Stimulated activated naive CD8-positive, alpha-beta T cell treated with anti-CD3 and anti-CD28 coated beads, Interleukin-15, Interleukin-2, amounts not matched to agents 100 U/mL and 50 U/mL, for 24 hours (primary cell): ENCODE measurements around the gene SPSB1.

Experiments
- ATAC-seq: fragments of 150-1000 bp; cut with Tn5 transposase; one replicate; pipeline ENCODE4 v1.10.0; 2021
- DNase-seq: peaks from one replicate; pipeline ENCODE4 v3.0.0; 2021

The SPSB1 gene

DNA sequence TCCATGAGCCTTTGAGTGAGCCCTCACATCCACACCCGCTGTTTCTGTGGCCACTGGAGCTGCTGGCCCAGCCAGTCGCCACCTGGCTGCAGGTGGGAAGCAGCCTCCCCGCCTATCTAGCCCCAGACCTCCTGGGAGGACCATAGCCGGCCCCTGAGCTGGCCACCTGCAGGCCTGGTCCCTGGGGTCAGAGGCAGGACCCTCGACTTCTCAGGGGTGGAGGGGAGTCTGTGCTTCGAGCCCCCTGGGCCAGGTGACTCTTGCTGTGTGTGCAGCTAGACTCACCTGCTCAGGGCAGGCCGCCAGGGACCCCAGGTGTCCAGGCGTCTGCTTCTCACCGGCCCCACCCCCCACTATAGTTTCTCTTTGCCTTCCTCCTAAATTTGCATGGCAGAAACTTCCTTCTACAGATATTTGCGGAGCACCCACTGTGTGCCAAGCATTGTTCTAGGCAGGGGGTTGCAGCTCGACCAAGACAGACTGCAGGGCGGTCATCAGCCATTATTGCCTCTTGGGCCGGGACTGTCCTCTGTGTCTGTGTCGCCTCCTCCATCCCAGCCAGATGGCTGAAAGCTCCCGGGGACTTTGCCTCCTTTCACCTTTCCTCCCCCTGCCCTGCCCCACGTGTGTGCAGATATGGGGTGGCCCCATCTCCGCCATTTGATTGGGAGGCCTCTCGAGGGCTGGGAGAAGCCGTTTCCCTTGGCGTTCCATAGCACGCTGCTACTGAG is 27.3 kb downstream of the SPSB1 start:
- no peak for DNase-seq
- ATAC-seq: no peak

DNA sequence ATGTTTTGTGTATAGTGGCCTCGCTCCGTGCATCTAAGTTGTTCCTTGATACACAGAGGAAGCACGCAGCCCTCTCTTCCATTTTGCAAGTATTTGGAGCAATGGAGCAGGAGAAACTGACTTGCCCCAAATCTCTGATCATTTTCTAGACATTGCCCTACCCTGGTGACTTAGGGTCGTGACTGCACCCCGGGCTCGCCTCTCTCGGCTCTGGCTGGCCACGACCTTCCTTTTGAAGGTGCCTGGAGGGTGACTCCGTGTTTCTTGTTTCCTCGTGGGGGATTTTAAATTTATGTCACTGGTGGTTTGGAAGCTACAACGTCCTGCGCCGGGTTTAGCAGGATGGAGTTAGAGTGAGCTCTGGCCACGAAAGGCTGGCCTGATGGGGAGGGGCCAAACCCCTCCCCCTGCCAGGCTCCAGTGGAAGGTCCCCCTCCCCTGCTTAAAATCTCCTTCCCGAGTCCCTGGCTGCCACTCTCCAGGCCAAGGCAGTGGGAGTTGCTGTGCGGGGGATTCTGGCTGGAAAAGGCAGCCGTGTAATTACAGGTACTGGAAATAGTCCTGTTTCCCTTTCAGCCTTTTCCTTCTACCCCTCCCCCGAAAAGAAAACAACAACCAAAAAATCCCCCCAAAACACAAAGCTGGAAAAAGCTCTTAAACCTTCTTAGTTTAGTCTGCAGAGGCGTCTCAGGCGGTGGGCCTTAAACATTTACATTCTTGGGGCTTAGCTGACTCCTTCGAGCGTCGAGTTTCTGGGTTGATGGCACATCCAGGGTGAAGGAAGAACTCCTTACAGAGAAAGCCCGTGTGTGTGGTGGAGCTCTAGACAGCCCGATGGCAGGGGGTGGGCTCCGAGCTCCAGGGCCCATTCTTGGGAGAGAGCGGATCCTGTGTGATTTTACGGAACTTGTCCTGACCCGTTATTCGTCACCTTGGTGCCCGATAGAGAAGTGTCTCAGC is 28.1 kb downstream of the SPSB1 start:
- ATAC-seq (no peak), DNase-seq (no peak)

DNA sequence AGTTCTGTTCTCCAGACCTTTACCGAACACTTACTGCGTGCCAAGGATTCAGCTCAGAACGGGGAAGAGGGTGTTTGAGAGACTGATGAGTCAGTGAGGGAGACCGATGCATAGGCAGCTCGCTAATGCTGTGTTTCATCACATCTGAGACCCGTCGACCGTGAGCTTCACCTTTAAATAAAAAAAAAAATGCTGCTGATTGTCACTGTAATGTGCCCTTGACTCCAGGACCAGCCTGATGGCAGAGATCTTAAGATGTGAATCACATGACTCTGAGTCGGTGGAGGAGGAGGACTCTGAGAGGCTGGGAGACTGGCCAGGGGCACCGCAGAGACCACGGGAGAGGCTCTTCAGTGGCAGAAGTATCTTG is 28.8 kb downstream of the SPSB1 start:
- no peak for DNase-seq
- ATAC-seq: no peak

DNA sequence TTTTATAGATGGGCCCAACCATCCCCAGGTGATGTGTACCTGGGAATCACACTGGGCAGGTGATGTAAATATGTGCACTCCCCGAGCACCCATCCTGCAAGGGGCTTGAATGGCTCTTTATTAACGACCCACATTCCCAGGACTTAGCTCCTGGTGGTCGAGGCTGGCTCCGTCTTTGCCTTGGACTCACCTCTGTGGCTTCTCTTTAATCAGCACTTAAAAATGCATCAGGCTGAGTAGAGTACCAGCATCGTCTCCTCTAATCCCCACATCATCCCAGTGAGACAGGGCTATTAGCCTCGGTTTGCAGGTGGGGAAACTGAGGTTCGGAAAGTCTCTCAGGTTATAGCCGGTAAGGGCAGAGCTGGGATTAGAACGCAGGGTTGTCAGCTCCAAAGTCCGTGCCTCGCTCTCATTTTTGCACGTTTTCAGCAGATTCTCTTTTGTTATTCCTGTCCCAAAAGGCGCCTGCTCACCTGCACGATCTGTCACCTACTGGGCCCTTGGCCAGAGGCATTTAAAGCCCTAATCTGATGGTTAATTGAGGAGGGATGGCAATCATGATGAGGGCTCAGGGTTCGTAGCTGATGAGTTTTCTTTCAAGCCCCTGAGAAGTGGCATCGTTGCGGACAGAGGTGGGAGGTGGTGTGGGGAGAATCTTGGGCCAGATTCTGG is 29.4 kb downstream of the SPSB1 start:
- no peak for ATAC-seq

DNA sequence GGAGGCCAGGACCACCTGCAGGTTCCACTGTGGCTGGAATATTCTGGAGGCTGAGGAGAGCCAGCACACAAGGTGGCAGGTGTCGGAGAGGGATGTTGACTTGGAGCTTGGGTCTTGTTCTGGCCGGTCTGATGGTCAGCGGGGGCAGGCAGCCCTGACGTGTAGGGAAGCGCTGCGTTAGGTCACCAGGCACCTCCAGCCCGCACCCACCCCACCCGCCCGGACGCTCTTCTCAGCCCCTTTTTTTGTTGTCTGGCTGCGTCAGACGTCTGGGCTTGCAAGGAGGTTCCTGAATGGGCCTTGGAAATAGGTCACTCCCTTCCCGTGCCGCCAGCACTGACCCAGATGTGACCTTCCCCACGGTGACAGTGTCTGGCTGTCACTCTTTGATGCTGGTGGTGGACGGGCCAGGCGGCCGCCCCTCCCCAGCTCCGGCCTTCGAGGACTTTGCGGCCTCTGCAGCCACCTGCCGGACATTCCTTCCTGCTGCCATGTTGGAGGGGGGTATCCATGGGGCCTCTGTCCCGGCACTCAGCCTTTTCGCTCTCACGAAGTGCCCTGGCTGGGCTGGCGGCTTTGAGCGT is 30.1 kb downstream of the SPSB1 start:
- DNase-seq: no peak
- no peak for ATAC-seq

More for the DNA sequence above, 29.4 kb downstream of the SPSB1 start:
- no peak for DNase-seq

DNA sequence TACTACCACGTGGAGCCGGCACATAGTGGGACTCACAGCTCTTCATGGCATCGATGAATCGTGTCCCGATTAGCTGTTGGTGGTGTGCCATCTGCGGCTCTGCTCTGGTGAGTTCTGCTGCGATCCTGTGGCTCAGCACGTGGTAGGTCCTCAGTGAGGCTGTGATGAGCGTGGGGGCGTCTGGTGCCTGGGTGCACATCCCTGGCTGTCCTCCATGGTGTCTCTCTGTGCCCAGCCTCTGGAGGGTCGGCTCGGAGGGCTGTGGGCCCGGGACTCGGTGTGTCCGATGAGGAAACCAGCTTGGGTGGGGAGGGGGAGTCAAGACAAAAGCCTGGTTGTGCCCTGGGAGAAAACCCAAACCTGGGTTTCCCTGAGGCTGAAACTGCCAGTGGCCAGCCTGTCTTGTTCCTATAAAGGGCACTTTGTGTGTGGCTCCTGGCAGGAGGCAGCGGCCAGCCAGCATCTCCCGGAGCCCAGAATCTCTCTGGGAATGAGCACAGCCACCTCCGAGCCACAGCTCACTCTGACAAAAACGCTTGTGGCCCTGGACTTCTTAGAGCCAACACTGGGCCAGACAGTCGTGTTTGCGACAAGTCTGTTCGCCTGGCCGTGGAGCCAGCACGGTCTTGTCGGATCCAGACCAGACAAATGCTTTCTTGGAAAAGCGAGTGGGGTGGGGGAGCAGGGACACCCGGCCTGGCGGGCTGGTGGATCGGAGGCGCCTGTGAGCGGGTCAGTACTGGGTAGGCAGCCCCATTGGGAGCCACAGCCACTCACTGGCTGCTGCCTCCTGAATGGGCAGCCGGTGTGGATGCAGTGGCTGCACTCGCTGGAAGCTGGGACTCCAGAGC is 31.8 kb downstream of the SPSB1 start:
- DNase-seq: no peak
- no peak for ATAC-seq

DNA sequence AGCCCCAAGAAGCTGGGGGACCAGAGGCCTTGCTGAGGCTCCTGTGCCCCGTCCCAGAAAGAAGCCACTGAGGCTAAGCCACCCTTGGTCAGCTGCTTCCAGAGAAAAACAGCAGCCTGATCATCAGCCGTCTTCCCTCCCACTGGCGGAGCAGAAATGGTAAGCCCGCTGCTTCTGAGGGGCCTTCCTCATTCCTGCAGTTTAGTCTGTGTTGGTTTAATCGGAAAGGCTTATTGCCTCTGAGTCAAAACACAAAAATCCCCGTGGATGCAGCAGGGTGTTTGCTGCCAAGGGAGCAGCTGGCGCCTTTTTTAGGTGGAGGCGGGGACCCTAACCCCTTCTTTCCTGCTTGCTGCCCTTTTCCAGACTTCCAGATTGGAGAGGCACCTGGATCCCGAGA is 33.9 kb downstream of the SPSB1 start:
- ATAC-seq (no peak), DNase-seq (no peak)

DNA sequence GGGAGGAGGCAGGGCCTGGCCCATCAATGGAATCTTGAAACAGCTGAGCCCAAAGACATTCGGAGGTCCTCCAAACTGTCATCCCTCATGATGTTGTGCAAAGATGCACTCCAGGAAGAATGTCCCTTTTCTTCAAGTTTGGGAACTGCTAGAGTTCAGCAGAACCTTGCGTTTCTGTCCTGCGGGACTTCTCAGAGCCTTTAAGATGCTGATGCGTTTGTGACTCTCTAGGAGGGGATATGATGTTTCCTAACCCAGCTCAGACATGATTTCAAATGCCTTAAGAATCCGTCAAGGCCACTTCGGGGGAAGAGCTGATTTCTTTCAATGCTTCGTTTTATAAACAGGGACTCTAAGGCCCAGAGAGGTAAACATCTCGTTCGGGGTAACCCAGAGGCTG is 35.5 kb downstream of the SPSB1 start:
- DNase-seq: no peak
- ATAC-seq: no peak

DNA sequence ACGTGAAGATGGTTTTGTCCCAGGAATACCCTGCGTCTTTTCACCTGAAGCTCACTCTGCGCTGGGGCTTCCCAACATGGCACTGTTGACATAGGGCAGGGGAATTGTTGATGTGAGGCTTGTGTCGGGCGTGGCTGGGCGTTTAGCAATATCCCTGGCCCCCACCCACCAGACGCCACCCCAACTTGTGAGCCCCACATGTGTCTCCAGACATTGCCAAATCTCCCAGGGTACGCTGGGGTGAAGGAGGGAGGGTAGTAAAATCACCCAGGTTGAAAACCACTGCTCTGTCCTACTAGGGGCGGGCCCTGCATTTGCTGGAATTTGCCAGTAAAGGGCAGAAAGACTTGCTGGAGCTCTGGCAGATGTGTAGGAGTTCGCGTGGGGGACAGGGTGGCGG is 36.0 kb downstream of the SPSB1 start:
- ATAC-seq (no peak), DNase-seq (no peak)

DNA sequence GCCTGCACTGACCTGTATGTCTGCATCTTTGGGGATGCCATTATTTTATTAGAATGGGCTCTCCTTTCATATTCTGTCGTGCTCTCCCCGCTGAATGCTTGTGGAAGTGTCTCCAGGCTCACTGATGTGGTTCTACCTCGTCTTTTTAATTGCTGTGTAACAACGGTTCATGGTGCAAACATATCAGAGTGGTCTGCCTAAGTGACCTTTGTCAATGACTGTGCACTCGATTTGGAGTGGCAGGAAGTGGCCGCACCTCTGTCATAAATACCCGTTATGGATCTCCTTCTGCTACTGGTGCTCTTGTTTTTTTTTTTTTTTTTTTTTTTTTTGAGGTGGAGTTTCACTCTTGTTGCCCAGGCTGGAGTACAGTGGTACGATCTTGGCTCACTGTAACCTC is 38.3 kb downstream of the SPSB1 start:
- DNase-seq (no peak), ATAC-seq (no peak)

DNA sequence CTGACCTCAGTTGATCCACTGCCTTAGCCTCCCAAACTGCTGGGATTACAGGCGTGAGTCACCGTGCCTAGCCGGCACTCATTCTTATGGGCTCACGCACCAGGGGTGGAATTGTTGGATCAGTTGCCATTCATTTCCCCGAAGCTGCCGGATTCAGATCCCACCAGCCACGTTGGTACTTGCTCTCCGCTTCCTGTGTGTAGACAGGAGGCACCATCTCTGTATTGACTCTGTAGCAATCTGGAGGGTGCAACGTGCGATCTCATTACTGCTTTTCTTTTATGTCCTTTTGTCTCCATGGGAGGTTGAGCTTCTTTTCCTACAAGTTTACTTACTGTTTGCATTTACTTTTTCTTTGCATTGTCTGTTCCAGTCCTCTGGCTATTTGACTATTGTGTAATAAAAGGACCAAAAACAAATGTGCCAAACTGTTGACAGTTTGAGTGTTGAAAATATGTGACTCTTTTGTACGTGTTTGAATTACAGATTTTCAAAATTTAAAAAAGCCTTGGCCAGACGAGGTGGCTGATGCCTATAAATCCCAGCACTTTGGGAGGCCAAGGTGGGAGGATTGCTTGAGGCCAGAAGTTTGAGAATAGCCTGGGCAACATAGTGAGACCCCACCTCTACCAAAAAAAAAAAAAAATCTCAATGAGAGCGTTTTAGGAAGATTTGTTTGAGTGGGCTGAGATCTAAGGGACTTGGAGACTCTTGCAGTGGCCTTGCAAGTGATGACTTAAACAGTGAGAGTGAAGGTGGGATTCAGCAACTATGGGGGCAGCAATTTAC is 39.1 kb downstream of the SPSB1 start:
- ATAC-seq: no peak

DNA sequence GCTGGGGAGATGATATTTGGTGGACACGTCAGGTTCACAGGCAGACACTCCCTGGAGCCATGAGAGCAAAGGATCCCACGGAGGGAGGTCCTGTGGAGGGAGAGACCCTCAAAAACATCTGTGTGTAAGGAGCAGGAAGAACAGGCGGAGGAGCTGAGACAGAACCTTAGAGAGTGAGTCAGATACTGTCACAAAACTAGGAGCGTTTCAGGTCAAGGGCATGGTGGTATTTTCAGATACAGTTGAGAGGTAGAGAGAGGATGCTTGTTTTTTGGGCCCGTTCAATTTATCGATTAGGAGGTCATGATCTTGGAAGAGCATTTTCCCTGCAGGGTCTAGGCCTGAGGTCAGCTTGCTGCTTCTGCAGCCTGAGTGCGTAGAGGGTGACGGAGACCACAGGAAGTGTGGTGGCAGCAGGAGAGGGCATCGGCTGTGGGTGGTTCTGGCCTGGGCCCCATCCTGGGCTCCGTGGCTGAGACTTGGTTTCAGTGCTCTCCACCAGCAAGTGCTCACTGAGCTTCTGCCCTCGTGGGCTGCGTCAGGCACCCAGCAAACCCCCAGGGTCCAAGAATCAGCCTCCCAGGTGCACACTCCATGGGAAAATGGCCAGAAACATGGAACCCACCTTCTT is 39.9 kb downstream of the SPSB1 start:
- ATAC-seq: no peak
- no peak for DNase-seq

More for the DNA sequence above, 39.1 kb downstream of the SPSB1 start:
- no peak for DNase-seq

DNA sequence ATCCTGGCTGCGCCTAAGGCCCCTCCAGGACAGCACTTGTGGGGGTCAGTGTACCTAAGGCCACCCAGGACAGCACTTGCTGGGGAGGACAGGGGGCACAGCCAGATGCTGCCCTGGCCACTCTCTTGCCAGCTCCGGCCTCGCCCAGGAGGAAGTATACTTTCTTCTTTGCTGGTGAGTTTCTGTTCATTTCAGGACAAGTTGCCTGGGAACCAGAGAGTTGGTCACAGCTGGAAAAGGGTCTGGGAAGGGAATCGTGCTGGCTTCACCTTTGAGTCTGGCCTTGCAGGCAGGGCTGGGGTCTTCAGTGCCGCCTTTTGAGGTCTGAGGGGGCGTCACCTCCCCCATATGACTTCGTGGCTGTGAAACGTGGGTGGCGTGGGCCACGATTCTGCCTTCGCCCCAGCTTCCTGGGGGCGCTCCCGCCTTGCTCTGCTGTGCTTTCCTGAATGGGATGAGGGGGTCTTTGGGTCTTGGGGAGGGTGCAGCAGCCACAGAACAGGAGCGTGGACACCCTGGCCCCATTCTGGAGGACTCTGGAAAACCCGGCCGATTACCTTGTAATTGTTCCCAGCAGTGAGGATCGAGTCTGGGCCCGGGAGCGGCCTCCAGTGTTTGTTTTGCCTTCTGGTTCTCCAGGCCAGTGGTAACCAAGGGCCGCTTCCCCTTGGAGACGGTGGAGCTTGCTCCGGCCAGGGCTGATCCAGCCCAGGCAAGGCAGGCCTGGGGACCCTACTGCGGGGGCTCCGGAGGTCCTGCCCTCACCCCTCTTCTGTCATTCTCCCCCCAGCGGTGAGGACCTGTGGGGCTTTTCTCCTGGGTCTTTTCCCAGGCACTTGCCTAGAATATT is 45.9 kb downstream of the SPSB1 start:
- ATAC-seq: no peak

DNA sequence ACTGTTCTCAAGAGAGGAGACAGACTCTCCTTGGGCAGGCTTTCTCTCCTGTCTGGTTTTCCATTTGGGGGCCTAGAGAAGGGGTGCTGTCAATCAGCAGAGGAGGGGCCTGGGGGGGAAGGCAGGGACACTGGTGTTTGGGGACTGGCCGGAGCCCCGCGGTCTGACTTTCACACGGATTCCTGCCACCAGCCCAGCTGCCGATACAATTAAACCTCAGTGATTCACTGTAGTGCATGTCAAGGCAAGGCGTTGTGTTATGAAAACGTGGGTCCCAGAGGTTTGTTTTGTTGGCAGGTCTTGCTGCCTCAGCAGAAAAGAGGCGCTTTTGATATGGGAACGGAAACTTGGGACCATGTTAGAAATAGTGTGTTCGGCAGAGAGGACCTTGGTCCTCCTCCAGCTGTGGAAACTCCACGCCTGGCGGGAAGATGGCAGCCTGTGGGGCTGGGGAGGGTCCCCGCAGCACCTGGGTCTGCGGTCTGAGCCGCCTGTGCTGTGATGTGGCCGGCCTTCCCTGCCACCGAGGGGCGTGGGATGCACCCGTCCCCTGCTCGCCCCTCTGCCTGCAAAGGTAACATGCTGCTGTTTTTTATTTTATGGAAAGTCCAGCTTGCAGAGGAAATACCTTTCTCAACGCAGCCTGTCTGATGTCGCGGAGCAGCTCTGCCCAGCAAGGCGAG is 47.6 kb downstream of the SPSB1 start:
- no peak for ATAC-seq
- no peak for DNase-seq

More for the DNA sequence above, 45.9 kb downstream of the SPSB1 start:
- no peak for DNase-seq

DNA sequence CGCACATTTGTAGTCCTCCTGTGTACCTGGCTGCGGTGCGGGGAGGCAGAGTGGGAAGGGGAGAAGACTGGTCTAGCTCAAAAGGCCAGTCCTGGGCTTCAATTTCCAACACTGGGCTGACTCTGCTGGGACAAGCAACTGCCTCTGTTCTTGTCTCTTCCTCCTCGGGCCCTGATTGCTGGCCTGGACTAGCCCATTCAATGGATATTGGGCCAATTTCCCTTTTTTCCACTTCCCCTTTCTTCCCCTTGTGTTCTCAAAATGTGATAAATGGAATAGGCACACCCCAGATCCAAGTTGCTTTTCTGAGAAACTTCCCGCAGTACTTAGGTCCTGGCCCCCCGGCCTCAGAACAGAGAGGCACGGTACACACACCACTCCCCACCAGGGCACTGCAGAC is 48.2 kb downstream of the SPSB1 start:
- no peak for ATAC-seq
- DNase-seq: no peak

DNA sequence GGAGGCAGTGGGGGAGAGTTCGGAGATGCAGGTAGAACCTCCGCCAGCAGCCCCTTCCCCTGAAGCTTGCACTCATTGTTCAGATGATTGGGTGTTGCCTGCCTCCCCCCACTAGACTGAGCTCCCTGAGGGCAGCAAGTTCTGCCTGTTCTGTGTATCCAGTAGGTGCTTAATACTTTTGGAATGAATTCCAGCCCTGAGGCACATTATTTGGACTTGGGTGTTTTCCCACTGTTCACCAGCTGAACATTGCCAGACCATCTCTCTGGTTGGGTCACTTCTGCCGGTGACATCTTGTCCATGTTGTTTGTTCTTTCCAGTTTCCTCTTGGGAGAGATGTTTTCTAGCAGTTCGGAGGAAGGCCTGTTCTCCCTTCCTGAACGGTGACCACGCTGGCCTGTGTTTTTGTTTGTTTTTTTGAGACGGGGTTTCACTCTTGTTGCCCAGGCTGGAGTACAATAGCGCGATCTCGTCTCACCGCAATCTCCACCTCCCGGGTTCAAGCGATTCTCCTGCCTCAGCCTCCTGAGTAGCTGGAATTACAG is 48.7 kb downstream of the SPSB1 start:
- DNase-seq: no peak
- no peak for ATAC-seq

DNA sequence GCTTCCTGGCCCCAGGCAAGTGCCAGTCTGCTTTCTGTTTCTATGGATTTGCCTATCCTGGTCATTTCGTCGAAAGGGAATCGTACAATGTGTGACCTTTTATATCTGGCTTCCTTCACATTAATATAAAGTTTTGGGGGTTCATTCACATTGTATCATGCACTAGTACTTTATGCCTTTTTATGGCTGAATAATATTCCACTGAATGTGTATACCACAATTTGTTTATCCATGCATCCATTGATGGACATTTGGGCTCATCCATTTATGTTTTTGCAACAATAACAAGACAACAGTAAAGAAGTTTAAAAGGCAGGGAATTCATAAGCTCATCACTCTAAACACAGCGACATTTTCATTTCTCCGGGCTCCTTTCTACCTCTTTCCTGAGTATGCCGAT is 50.6 kb downstream of the SPSB1 start:
- ATAC-seq (no peak), DNase-seq (no peak)

DNA sequence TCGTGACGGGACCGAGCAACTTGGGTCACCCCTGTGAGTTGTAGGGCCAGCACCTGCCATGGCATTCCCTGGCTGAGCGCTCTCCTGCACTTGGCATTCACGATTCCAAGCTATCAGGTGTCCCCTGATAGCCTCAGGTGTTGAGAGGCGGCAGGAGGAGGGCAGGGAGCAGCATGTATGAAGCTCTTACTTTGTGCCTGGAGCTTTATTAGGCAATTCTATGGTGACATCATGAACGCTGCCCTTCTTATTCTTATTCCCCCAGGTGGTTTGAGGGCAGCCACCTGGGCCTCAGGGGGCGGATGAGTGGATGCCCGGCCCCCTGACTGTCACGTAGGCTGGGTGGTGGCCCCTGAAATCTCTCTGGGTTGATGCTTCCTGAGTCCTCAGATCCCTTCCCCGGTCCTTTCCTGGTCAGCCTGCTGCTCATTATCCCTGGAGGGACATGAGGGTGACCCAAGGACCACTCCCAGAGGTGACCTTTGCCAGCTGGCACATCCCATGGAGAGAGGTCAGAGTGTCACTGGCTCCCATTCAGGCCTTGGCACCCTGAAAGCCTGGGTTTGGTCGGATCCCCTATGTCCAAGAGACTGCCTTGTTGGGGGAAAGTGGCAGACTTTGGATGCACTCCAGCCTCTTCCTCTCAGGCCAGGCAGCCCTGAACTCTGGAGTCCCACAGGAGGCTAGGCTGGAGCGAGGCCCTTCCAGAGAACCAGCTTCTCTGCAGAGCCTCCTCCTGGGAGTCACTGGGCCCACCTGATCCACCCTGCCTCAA is 51.9 kb downstream of the SPSB1 start:
- no peak for DNase-seq
- no peak for ATAC-seq
